Stomach (tissue), 9 donors: ENCODE data around the gene MINDY2. TPM values are rescaled to one million over a fixed set of nuclear protein-coding genes. Genes with fewer than 3 reads are reported as not detected.

ENCODE experiments used
- DNase-seq, 2 donors: peaks; one replicate each; pipeline versions ENCODE4 v3.0.0 to v3.0.0-alpha.2; 2013 to 2019
- H3K27ac ChIP-seq, 5 donors: fragments of 200-600 bp in 4 of 5; sonication (generic) in 4 of 5; one replicate each; pipeline ENCODE4 v1.5.1; 2013 to 2019; ENCODE audit warnings: mild to moderate bottlenecking in 1 of 5, moderate library complexity in 1 of 5
- H3K27me3 ChIP-seq, 3 donors: fragments of 200-600 bp; sonication (generic); one replicate each; pipeline ENCODE4 v1.5.1; 2017 to 2019; ENCODE audit warnings: mixed run types in 1 of 3
- H3K36me3 ChIP-seq, 4 donors: fragments of 200-600 bp; sonication (generic); 1 replicate in 3 of 4; 2 replicates in 1 of 4; pipeline ENCODE4 v1.5.1; 2016 to 2019
- H3K4me1 ChIP-seq, 4 donors: fragments of 200-600 bp; sonication (generic); one replicate each; pipeline ENCODE4 v1.5.1; 2016 to 2019
- H3K4me3 ChIP-seq, 4 donors: fragments of 200-600 bp; sonication (generic) in 3 of 4; one replicate each; pipeline ENCODE4 v1.5.1; 2016 to 2019; ENCODE audit warnings: mild to moderate bottlenecking in 1 of 4
- H3K9me3 ChIP-seq, 4 donors: fragments of 200-600 bp; sonication (generic); one replicate each; pipeline ENCODE4 v1.5.1; 2016 to 2019
- CTCF ChIP-seq, 7 experiments: fragments of 450-650 bp in 4 of 7; fragments of 200-600 bp in 3 of 7; sonication (generic) in 3 of 7; IDR thresholded peaks; one replicate each; pipeline ENCODE4 v1.5.1; 2016 to 2019; ENCODE audit warnings: antibody characterized with exemption in 7 of 7, control low read depth in 2 of 7, mild to moderate bottlenecking in 1 of 7
- EP300 ChIP-seq: sonication (generic); formaldehyde crosslinking; IDR thresholded peaks from one replicate; pipeline ENCODE4 v1.6.1; 2017; ENCODE audit warnings: antibody characterized with exemption
- POLR2A ChIP-seq, 4 donors: fragments of 450-650 bp; IDR thresholded peaks; one replicate each; pipeline ENCODE4 v1.6.1; 2016; ENCODE audit warnings: antibody characterized with exemption in 4 of 4, control low read depth in 2 of 4, mild to moderate bottlenecking in 1 of 4, moderate library complexity in 1 of 4
- POLR2AphosphoS5 ChIP-seq, 3 donors: sonication (generic); formaldehyde crosslinking; IDR thresholded peaks; one replicate each; pipeline ENCODE4 v1.6.1; 2016; ENCODE audit warnings: antibody characterized with exemption in 3 of 3
- WGBS, 5 donors: extraction: QIAGEN DNeasy Blood & Tissue Kit in 3 of 5; methylation state at CpG; one replicate each; pipeline versions ENCODE4 v1.1.5 to v1.1.7; 2013 to 2018; 5-methylcytosine and 5-hydroxymethylcytosine counted together
- intact Hi-C: fragments of 100-400 bp; cut with DNase I; formaldehyde crosslinking; loops from one replicate; pipeline ENCODE4 v1.15.1; 2023; ENCODE audit warnings: low total_unique reads
- polyA plus RNA-seq, 3 donors: library from polyadenylated mRNA; stranded (reverse); fragments of 200-250 nt; gene quantifications; one replicate each; pipeline ENCODE4 v1.2.3, GENCODE V29; 2013
- total RNA-seq, 5 donors: library from RNA; depleted of rRNA; stranded (reverse); fragments of >200 nt; gene quantifications; one replicate each; pipeline versions ENCODE4 v1.1.0 to v1.2.3, GENCODE V29; 2014 to 2016
- donor health status: healthy with polysubstance abuse.
- donor health status: Bipolar disorder and iron deficiency.
- donor health status: healthy.

Gene MINDY2
- total and polyA plus RNA-seq, 8 donors = 3.1 to 34.1 (median 7.5) TPM

- no peaks in the 10 kb centered on the region for H3K9me3 ChIP-seq
- no peaks in the 10 kb centered on the region for H3K27me3 ChIP-seq
- peaks cover 0 to 7% (median 0%) of the 10 kb centered on the region in 4 donors for H3K4me1 ChIP-seq
- no peak for TF ChIP-seq CTCF (IDR thresholded peaks at IDR 0.05)
- peaks cover 0 to 17% (median 13%) of the 10 kb centered on the region in 4 donors for H3K36me3 ChIP-seq
- DNase-seq = no peak
- intact Hi-C loops = no loop called here
- H3K27ac ChIP-seq = peak overlapping the region in 1 of 5 donors; percentile 28
- 69 to 80% (median 72%) methylated on average over 6 of the region's 6 CpGs for WGBS, 5 donors
- no peak overlapping the region for H3K4me3 ChIP-seq
These were observed 14.3 kb downstream of the MINDY2 start for GRCh38 chr15:58785355-58785754.

- DNase-seq = no peak
These were observed 17.1 kb downstream of the MINDY2 start for GRCh38 chr15:58788056-58788710.

GRCh38 chr15:58793862-58794261 lies 22.8 kb downstream of the MINDY2 start:
- Histone ChIP-seq H3K36me3 (peaks cover 0 to 18% (median 14%) of the 10 kb centered on the region in 4 donors), H3K27ac (no peak overlapping the region), H3K4me1 (peaks cover 0 to 14% (median 2%) of the 10 kb centered on the region in 4 donors), H3K9me3 (no peaks in the 10 kb centered on the region), H3K4me3 (no peak overlapping the region), H3K27me3 (no peaks in the 10 kb centered on the region)
- WGBS, 5 donors = 63 to 78% (median 74%) methylated on average over 6 of the region's 6 CpGs
- peak in 1 of 2 donors; percentile 76 for DNase-seq
- intact Hi-C loops = no loop called here
- TF ChIP-seq EP300 (no peak), CTCF (IDR thresholded peaks at IDR 0.05) (no peak), POLR2A (IDR thresholded peaks at IDR 0.05) (no peak), POLR2AphosphoS5 (IDR thresholded peaks at IDR 0.05) (no peak)

More at GRCh38 chr15:58788056-58788710, 17.1 kb downstream of the MINDY2 start:
- Histone ChIP-seq H3K4me3 (no peak overlapping the region), H3K9me3 (no peaks in the 10 kb centered on the region), H3K4me1 (peaks cover 0 to 7% (median 0%) of the 10 kb centered on the region in 4 donors), H3K27me3 (no peaks in the 10 kb centered on the region), H3K27ac (no peak overlapping the region), H3K36me3 (peaks cover 0 to 23% (median 18%) of the 10 kb centered on the region in 4 donors)
- intact Hi-C loops = no loop called here
- TF ChIP-seq CTCF (IDR thresholded peaks at IDR 0.05) (no peak), EP300 (no peak), POLR2AphosphoS5 (IDR thresholded peaks at IDR 0.05) (no peak), POLR2A (IDR thresholded peaks at IDR 0.05) (no peak)
- WGBS, 5 donors = 78 to 92% (median 90%) methylated on average over 3 of the region's 3 CpGs

- Histone ChIP-seq H3K4me1 (peaks cover 0 to 14% (median 2%) of the 10 kb centered on the region in 4 donors), H3K4me3 (no peak overlapping the region), H3K9me3 (no peaks in the 10 kb centered on the region), H3K27ac (no peak overlapping the region), H3K36me3 (peaks cover 0 to 6% (median 5%) of the 10 kb centered on the region in 4 donors), H3K27me3 (no peaks in the 10 kb centered on the region)
- intact Hi-C loops = no loop called here
- TF ChIP-seq POLR2AphosphoS5 (IDR thresholded peaks at IDR 0.05) (no peak), CTCF (IDR thresholded peaks at IDR 0.05) (no peak), EP300 (no peak), POLR2A (IDR thresholded peaks at IDR 0.05) (no peak)
- 69 to 80% (median 75%) methylated on average over 2 of the region's 2 CpGs for WGBS, 5 donors
- no peak for DNase-seq
These were observed 24.7 kb downstream of the MINDY2 start for GRCh38 chr15:58795825-58796224.
